IMR-90 (cell line): ENCODE results near the gene PRDM15.

Experiments used
- BHLHE40 ChIP-seq: fragments of 150-350 bp; IDR thresholded peaks from 2 replicates; pipeline ENCODE4 v1.6.1; 2016; ENCODE audit warnings: mild to moderate bottlenecking, low read depth, low read length
- CEBPB ChIP-seq: IDR thresholded peaks from 2 replicates; pipeline ENCODE4 v1.6.1; 2012; ENCODE audit warnings: low read depth, low read length, improper control_type of control experiment
- CHD1 ChIP-seq: IDR thresholded peaks from 2 replicates; pipeline ENCODE4 v1.6.1; 2012; ENCODE audit warnings: low read depth, low read length, improper control_type of control experiment
- MAFK ChIP-seq: IDR thresholded peaks from 2 replicates; pipeline ENCODE4 v1.6.1; 2012; ENCODE audit warnings: low read depth, low read length, improper control_type of control experiment
- MAZ ChIP-seq: IDR thresholded peaks from 2 replicates; pipeline ENCODE4 v1.6.1; 2012; ENCODE audit warnings: low read depth, mild to moderate bottlenecking, low read length, improper control_type of control experiment, moderate library complexity, borderline replicate concordance
- MXI1 ChIP-seq: IDR thresholded peaks from 2 replicates; pipeline ENCODE4 v1.6.1; 2012; ENCODE audit warnings: low read depth, mild to moderate bottlenecking, low read length, moderate library complexity, borderline replicate concordance
- POLR2A ChIP-seq: IDR thresholded peaks from 2 replicates; pipeline ENCODE4 v1.6.1; 2012; ENCODE audit warnings: mild to moderate bottlenecking, low read depth, low read length
- RAD21 ChIP-seq: IDR thresholded peaks from 2 replicates; pipeline ENCODE4 v1.6.1; 2012; ENCODE audit warnings: low read length, improper control_type of control experiment
- RCOR1 ChIP-seq: IDR thresholded peaks from 2 replicates; pipeline ENCODE4 v1.6.1; 2012; ENCODE audit warnings: mild to moderate bottlenecking, low read length, improper control_type of control experiment; ENCODE audit not compliant: insufficient replicate concordance
- RFX5 ChIP-seq: IDR thresholded peaks from 2 replicates; pipeline ENCODE4 v1.8.0; 2012; ENCODE audit warnings: low read depth, mild to moderate bottlenecking, low read length, moderate library complexity
- SMC3 ChIP-seq: fragments of 150-350 bp; IDR thresholded peaks from 2 replicates; pipeline ENCODE4 v1.6.1; 2016; ENCODE audit warnings: low read depth, mild to moderate bottlenecking, antibody characterized with exemption, low read length, moderate library complexity
- TF ChIP-seq, protein P1 (sequence below): conservative IDR thresholded peaks from 2 replicates; pipeline ENCODE4 v1.5.1; 2012; ENCODE audit warnings: mild to moderate bottlenecking, low read depth, low read length, improper control_type of control experiment
- TF ChIP-seq, protein P2 (sequence below): fragments of 150-350 bp; IDR thresholded peaks from 2 replicates; pipeline ENCODE4 v1.6.1; 2017; ENCODE audit warnings: mild to moderate bottlenecking, antibody characterized with exemption, low read length, low read depth

DNA sequence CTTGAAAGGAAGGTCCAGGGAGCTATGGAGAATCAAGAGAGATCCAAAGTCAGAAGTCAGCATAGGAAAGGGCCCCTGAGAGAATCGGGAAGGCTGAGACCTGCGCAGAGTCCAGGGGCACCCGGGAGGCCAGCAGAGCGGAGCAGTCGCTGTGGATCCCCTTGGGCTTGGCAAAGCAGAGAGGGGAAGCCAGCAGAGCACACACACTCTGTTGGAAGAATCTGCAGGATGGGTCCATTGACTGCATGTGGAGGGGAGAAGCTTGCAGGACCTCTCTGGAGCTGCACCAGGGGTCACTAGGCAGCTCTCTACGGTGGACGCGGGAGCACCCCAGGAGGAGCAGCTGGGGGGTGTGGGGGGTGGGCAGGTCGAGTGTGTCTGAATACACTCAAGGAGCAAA, 118.7 kb downstream of the PRDM15 start:
- TF ChIP-seq, protein P1, sequence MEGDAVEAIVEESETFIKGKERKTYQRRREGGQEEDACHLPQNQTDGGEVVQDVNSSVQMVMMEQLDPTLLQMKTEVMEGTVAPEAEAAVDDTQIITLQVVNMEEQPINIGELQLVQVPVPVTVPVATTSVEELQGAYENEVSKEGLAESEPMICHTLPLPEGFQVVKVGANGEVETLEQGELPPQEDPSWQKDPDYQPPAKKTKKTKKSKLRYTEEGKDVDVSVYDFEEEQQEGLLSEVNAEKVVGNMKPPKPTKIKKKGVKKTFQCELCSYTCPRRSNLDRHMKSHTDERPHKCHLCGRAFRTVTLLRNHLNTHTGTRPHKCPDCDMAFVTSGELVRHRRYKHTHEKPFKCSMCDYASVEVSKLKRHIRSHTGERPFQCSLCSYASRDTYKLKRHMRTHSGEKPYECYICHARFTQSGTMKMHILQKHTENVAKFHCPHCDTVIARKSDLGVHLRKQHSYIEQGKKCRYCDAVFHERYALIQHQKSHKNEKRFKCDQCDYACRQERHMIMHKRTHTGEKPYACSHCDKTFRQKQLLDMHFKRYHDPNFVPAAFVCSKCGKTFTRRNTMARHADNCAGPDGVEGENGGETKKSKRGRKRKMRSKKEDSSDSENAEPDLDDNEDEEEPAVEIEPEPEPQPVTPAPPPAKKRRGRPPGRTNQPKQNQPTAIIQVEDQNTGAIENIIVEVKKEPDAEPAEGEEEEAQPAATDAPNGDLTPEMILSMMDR: no peak
- TF ChIP-seq RFX5 (no peak), POLR2A (no peak), MXI1 (no peak), RAD21 (no peak), RCOR1 (no peak), CEBPB (no peak), SMC3 (no peak), CHD1 (no peak), MAZ (no peak), BHLHE40 (no peak), MAFK (no peak)
- TF ChIP-seq, protein P2, sequence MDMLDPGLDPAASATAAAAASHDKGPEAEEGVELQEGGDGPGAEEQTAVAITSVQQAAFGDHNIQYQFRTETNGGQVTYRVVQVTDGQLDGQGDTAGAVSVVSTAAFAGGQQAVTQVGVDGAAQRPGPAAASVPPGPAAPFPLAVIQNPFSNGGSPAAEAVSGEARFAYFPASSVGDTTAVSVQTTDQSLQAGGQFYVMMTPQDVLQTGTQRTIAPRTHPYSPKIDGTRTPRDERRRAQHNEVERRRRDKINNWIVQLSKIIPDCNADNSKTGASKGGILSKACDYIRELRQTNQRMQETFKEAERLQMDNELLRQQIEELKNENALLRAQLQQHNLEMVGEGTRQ: no peak
